AG09309 (cell line): ENCODE results near the gene SLC1A4.

Experiments
- DNase-seq: peaks from one replicate; pipeline ENCODE4 v3.0.0-alpha.2; 2010; ENCODE audit warnings: low read depth
- H3K4me3 ChIP-seq: 2 replicates; pipeline ENCODE4 v1.5.1; 2011; ENCODE audit warnings: mild to moderate bottlenecking, low read depth, low read length, moderate library complexity; ENCODE audit not compliant: control insufficient read depth
- CTCF ChIP-seq: IDR thresholded peaks from 2 replicates; pipeline ENCODE4 v1.5.1; 2011; ENCODE audit warnings: mild to moderate bottlenecking, low read depth, low read length, inconsistent platforms; ENCODE audit not compliant: insufficient read depth, control insufficient read depth; ENCODE audit errors: missing control alignments

The SLC1A4 gene

GRCh38 chr2:64989126-64989981 is at the start of gene SLC1A4:
SLC1A4 (plus strand) TSS chr2:64989399; CDS start chr2:64989644, 245 bp downstream.
- peak within 1 kb of the TSS; percentile 89 for H3K4me3 ChIP-seq
- peak; percentile 62 for DNase-seq
- no peak for TF ChIP-seq CTCF

GRCh38 chr2:64941143-64941542 is 48.1 kb upstream of the SLC1A4 start:
- no peak overlapping the region for H3K4me3 ChIP-seq
- no peak for TF ChIP-seq CTCF
- DNase-seq = no peak

DNA sequence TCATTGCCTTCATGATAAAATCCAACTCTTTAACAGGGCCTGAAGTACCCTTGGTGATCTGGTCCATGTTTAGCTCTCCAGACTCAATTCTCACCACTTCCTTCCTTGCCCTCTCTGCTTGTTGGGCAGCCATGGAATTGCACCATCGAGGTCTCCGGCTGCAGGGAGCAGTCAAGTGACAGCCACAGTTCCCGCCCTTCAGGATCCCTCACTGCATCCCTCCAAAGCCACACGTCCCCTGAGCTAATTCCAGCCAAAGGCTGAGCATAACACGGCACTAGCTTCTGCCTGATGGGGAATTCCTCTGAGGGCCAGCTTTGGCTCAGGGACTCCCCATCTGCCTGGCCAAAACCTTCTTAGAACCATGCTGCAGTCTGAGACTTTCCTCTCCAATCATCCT is 47.4 kb upstream of the SLC1A4 start:
- no peak overlapping the region for H3K4me3 ChIP-seq
- no peak for TF ChIP-seq CTCF
- no peak for DNase-seq

- DNase-seq = no peak
- no peak overlapping the region for H3K4me3 ChIP-seq
- TF ChIP-seq CTCF = no peak
Measured at GRCh38 chr2:64942693-64943092, 46.5 kb upstream of the SLC1A4 start.

GRCh38 chr2:64943387-64944150 is 45.6 kb upstream of the SLC1A4 start:
- TF ChIP-seq CTCF = no peak
- no peak overlapping the region for H3K4me3 ChIP-seq
- DNase-seq = peak; percentile 50

DNA sequence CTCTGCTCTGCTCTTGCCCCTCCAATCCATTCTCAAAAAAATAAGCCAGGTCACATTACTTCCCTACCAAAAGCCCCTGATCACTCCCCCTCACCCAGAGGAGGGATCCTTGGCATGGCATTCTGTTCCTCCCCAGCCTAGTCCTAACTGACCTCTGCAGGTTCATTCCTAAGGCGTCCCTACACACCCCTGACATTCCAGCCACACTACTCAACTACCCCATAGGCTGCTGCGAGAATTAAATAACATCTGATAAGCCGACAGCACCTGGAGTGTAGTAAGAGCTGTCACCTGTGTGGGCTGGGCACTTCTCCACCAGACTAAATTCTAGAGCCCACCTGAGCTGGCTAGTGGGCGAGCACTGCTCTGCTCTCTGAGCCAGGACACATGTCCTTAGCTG is 44.7 kb upstream of the SLC1A4 start:
- no peak for DNase-seq
- TF ChIP-seq CTCF = no peak
- no peak overlapping the region for H3K4me3 ChIP-seq
